Stomach (tissue), 4 donors: ENCODE data around the gene MUC5B.

Experiments
- POLR2A ChIP-seq, 4 donors: fragments of 450-650 bp; IDR thresholded peaks; one replicate each; pipeline ENCODE4 v1.6.1; 2016; ENCODE audit warnings: antibody characterized with exemption in 4 of 4, control low read depth in 2 of 4, mild to moderate bottlenecking in 1 of 4, moderate library complexity in 1 of 4
- TF ChIP-seq, protein P1 (sequence below), 7 experiments: fragments of 450-650 bp in 4 of 7; fragments of 200-600 bp in 3 of 7; sonication (generic) in 3 of 7; IDR thresholded peaks; one replicate each; pipeline ENCODE4 v1.5.1; 2016 to 2019; ENCODE audit warnings: antibody characterized with exemption in 7 of 7, control low read depth in 2 of 7, mild to moderate bottlenecking in 1 of 7

DNA sequence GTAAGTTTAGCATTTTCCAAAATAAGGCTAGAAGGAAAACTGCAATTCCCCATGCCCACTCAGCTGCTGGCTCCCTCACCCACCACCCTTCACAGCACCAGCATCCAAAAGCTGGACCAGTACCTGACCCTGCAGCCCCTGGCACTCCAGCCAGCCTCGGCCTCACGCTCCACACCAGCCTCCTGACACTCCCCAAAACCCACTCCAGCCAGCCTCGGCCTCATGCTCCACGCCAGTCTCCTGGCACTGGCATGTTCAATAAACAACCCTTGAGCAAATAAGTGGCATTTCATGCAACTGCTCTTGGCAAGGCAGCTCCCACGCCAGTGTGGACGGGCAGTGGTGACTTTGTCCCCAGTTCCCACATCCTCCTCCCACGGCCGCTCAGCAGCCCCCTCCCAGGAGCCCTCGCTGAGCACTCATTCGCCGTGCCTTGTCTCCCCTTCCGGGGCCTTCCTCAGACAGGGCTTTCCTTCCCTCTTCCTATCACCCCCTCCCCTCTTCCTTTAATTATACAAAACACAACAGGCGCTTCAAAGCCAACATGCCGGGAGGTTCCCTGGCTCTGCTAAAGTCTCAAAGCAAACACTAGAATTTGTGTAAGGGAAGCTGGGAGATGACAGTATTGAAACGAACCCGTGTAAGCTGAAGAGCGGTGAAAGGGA is 79.7 kb downstream of the MUC5B start:
- TF ChIP-seq, protein P1, sequence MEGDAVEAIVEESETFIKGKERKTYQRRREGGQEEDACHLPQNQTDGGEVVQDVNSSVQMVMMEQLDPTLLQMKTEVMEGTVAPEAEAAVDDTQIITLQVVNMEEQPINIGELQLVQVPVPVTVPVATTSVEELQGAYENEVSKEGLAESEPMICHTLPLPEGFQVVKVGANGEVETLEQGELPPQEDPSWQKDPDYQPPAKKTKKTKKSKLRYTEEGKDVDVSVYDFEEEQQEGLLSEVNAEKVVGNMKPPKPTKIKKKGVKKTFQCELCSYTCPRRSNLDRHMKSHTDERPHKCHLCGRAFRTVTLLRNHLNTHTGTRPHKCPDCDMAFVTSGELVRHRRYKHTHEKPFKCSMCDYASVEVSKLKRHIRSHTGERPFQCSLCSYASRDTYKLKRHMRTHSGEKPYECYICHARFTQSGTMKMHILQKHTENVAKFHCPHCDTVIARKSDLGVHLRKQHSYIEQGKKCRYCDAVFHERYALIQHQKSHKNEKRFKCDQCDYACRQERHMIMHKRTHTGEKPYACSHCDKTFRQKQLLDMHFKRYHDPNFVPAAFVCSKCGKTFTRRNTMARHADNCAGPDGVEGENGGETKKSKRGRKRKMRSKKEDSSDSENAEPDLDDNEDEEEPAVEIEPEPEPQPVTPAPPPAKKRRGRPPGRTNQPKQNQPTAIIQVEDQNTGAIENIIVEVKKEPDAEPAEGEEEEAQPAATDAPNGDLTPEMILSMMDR (IDR thresholded peaks at IDR 0.05) = no peak
- no peak for TF ChIP-seq POLR2A (IDR thresholded peaks at IDR 0.05)
